Activated T-helper 2 cell treated with anti-CD3 and anti-CD28 coated beads, Interferon-gamma antibody, Interleukin-2, Interleukin-4, amounts not matched to agents 10 μg/mL and 5 μg/mL and 100 μg/mL, durations not matched to agents 14 hours and 24 hours and 36 hours (primary cell): ENCODE data around the gene SYNGR3. TPM values are rescaled to one million over a fixed set of nuclear protein-coding genes. Genes with fewer than 3 reads are reported as not detected.

ENCODE experiments used
- DNase-seq: peaks from one replicate; pipeline ENCODE4 v3.0.0; 2021; ENCODE audit warnings: low spot score
- H3K27ac Mint-ChIP-seq: one replicate; pipeline ENCODE4 v1.8.0; 2021; ENCODE audit warnings: mixed read lengths
- H3K27me3 Mint-ChIP-seq: one replicate; pipeline ENCODE4 v1.8.0; 2021; ENCODE audit warnings: low read depth, mixed read lengths
- H3K36me3 Mint-ChIP-seq: one replicate; pipeline ENCODE4 v1.8.0; 2021; ENCODE audit warnings: low read depth, mixed read lengths
- H3K4me1 Mint-ChIP-seq: one replicate; pipeline ENCODE4 v1.8.0; 2021; ENCODE audit warnings: low read depth, mixed read lengths
- H3K4me3 Mint-ChIP-seq: one replicate; pipeline ENCODE4 v1.8.0; 2021; ENCODE audit warnings: low read depth, mild to moderate bottlenecking, moderate library complexity, mixed read lengths
- H3K9me3 Mint-ChIP-seq: one replicate; pipeline ENCODE4 v1.8.0; 2021; ENCODE audit warnings: mixed read lengths
- intact Hi-C: fragments of 100-400 bp; cut with micrococcal nuclease; formaldehyde crosslinking; loops from one replicate; pipeline ENCODE4 v1.15.1; 2023
- total RNA-seq: library from RNA; stranded (reverse); gene quantifications from 2 replicates; pipeline ENCODE4 v1.2.3, GENCODE V29; 2022

The SYNGR3 gene
- total RNA-seq, 1 donor from 2014 or later, result 21.1 TPM

- no peaks in the 10 kb centered on the region for H3K36me3 Mint-ChIP-seq
- peak within 1 kb of the TSS; percentile 42 for H3K4me3 Mint-ChIP-seq
- no peak for DNase-seq
- no peaks in the 10 kb centered on the region for H3K9me3 Mint-ChIP-seq
- H3K27me3 Mint-ChIP-seq, result peaks cover 26% of the 10 kb centered on the region
- H3K27ac Mint-ChIP-seq, result no peak within 1 kb of the TSS
- intact Hi-C loops, result no loop called here
- H3K4me1 Mint-ChIP-seq, result peaks cover 11% of the 10 kb centered on the region
Measured at GRCh38 chr16:2019518-2019920, 29.7 kb downstream of the SYNGR3 start, which contains the start of gene NPW. NPW (plus strand) TSS chr16:2019785.

DNA sequence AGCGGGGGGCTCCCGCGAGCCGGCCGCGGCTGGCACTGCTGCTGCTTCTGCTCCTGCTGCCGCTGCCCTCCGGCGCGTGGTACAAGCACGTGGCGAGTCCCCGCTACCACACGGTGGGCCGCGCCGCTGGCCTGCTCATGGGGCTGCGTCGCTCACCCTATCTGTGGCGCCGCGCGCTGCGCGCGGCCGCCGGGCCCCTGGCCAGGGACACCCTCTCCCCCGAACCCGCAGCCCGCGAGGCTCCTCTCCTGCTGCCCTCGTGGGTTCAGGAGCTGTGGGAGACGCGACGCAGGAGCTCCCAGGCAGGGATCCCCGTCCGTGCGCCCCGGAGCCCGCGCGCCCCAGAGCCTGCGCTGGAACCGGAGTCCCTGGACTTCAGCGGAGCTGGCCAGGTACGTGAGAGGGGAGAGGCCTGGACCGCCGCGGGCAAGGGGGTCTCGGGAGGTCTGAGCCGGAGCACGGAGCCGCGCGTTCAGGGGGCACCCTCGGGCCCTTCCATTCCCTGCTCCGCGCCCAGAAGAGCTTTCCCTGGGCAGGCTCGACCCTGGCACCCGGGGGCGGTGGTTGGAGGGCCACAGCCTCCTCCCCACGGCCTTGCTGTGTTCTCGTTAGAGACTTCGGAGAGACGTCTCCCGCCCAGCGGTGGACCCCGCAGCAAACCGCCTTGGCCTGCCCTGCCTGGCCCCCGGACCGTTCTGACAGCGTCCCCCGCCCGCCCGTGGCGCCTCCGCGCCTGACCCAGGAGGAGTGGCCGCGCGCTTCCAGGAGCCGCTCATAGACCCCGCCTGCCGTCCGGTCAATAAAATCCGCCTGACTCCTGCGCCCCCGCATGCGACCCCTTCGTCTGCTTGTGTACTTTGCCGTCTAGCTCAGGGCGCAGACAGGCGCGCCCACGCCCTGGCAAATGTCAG lies 30.4 kb downstream of the SYNGR3 start:
- H3K4me1 Mint-ChIP-seq, result peaks cover 11% of the 10 kb centered on the region
- no peak overlapping the region for H3K27ac Mint-ChIP-seq
- peak overlapping the region; percentile 42 for H3K4me3 Mint-ChIP-seq
- H3K9me3 Mint-ChIP-seq, result no peaks in the 10 kb centered on the region
- peaks cover 28% of the 10 kb centered on the region for H3K27me3 Mint-ChIP-seq
- intact Hi-C loops, result loop anchor here (5.0 to 10.0 kb wide), 2 partner anchors 235 to 322 kb away; partner anchors contain the start of genes ABCA3 and ECI1
- DNase-seq, result no peak
- no peaks in the 10 kb centered on the region for H3K36me3 Mint-ChIP-seq

GRCh38 chr16:2022723-2023091 lies 32.9 kb downstream of the SYNGR3 start:
- no peak for DNase-seq
- intact Hi-C loops, result loop anchor here (1.0 to 10.0 kb wide), 3 partner anchors 133 to 320 kb away; partner anchors contain the start of genes ABCA3, ECI1 and TRAF7
- H3K27me3 Mint-ChIP-seq, result peaks cover 38% of the 10 kb centered on the region
- no peak overlapping the region for H3K27ac Mint-ChIP-seq
- H3K9me3 Mint-ChIP-seq, result no peaks in the 10 kb centered on the region
- peaks cover 16% of the 10 kb centered on the region for H3K4me1 Mint-ChIP-seq
- H3K36me3 Mint-ChIP-seq, result no peaks in the 10 kb centered on the region
- peak overlapping the region; percentile 73 for H3K4me3 Mint-ChIP-seq

GRCh38 chr16:2023092-2024031 lies 33.6 kb downstream of the SYNGR3 start:
- no peaks in the 10 kb centered on the region for H3K36me3 Mint-ChIP-seq
- peak; percentile 90 for DNase-seq
- H3K27me3 Mint-ChIP-seq, result peaks cover 42% of the 10 kb centered on the region
- no peaks in the 10 kb centered on the region for H3K9me3 Mint-ChIP-seq
- intact Hi-C loops, result loop anchor here (1.0 to 10.0 kb wide), 3 partner anchors 132 to 319 kb away; partner anchors contain the start of genes ABCA3, ECI1 and TRAF7
- peak overlapping the region; percentile 73 for H3K4me3 Mint-ChIP-seq
- H3K4me1 Mint-ChIP-seq, result peaks cover 16% of the 10 kb centered on the region
- peak overlapping the region; percentile 28 for H3K27ac Mint-ChIP-seq

DNA sequence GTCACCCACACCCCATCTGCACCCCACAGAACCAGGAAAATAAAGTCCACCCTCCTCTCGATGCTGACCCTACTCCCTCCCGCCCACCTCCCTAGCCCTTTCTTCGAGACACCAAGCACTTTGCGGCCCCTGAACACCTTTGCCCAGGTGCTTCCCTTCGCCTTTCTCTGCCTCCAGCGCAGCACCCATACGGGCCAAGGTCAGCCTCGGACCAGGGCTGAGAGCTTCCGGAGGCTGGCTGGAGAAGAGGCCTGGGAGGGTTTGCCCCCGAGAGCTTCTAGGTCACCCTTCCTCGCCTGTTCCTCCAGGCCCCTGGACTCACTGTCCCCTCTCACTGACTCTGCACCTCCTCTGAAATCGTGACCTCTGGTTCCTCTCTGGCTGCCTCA lies 34.3 kb downstream of the SYNGR3 start:
- intact Hi-C loops, result loop anchor here (5.0 to 10.0 kb wide), 2 partner anchors 231 to 318 kb away; partner anchors contain the start of genes ABCA3 and ECI1

GRCh38 chr16:2025251-2025650 lies 35.5 kb downstream of the SYNGR3 start:
- peaks cover 43% of the 10 kb centered on the region for H3K27me3 Mint-ChIP-seq
- H3K9me3 Mint-ChIP-seq, result no peaks in the 10 kb centered on the region
- H3K27ac Mint-ChIP-seq, result no peak overlapping the region
- no peak for DNase-seq
- H3K4me3 Mint-ChIP-seq, result no peak overlapping the region
- no peaks in the 10 kb centered on the region for H3K36me3 Mint-ChIP-seq
- intact Hi-C loops, result loop anchor here (10.0 kb wide), 1 partner anchor 230 kb away; the partner anchor contains the start of gene ECI1
- peaks cover 16% of the 10 kb centered on the region for H3K4me1 Mint-ChIP-seq

More for the DNA sequence above, 34.3 kb downstream of the SYNGR3 start:
- Mint-ChIP-seq H3K9me3 (no peaks in the 10 kb centered on the region), H3K4me3 (no peak overlapping the region), H3K27ac (no peak overlapping the region), H3K4me1 (peaks cover 16% of the 10 kb centered on the region), H3K27me3 (peaks cover 42% of the 10 kb centered on the region), H3K36me3 (no peaks in the 10 kb centered on the region)
- no peak for DNase-seq

DNA sequence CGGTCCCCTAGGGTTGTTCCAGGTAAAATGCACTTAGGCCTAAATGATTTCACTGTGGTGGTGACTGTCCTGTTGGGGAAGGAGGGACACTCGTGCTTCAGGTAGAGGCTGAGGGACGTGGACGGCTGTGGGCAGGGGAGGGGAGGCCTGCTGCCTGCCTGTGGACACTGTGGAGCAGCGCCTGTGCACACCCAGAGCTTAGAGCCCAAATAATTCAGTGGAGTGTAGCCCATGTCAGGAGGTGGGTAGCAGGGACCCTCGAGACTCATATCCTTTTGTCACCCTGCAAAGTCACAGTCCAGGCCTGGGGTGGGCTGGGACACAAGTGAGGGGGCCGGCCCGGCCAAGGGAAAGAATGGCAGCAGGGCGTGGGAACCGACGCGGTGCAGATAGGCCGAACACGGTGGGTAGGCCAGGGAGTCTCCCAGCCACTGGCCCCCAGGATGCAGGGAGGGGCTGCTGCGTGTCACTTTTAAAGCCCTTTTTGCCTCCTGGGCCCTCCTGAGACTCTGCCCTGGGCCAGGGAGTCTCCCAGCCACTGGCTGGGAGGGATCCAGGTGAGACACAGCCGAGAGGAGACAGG lies 36.2 kb downstream of the SYNGR3 start:
- peak overlapping the region; percentile 33 for H3K4me3 Mint-ChIP-seq
- H3K27me3 Mint-ChIP-seq, result peaks cover 38% of the 10 kb centered on the region
- no peaks in the 10 kb centered on the region for H3K36me3 Mint-ChIP-seq
- intact Hi-C loops, result loop anchor here (10.0 kb wide), 1 partner anchor 229 kb away; the partner anchor contains the start of gene ECI1
- H3K4me1 Mint-ChIP-seq, result peaks cover 14% of the 10 kb centered on the region
- no peak overlapping the region for H3K27ac Mint-ChIP-seq
- no peaks in the 10 kb centered on the region for H3K9me3 Mint-ChIP-seq
- DNase-seq, result no peak

DNA sequence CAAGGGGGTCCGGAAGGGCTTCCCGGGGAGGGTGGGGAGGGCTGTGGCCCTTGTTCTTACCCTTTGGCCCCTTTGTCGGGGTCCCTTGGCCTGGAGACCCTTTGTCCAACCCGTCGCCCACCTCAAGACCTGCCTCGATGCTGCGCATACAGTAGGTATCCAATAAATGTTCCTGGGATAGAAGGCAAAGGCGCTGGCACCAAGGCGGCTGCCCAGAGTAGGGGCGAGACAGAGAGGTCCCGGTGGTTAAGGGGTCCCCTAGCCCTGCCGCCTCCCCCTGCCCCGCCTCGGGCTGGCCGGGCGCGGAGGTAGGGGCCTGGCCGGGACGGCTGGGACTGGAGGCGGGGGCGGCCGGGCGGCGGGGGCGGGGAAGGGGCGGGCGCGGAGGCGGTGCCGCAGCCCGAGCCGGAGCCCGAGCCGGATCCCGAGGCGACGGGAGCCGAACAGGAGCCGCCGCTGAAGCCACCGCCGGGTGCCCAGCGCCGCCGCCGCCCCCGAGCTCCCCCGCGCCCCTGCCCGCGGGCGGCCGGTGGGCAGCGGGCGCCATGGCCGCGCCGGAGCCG lies 36.8 kb downstream of the SYNGR3 start, which contains the start of gene NHERF2:
Gene NHERF2 (plus strand): TSS at position 442 of the 563 bp plus-strand sequence. CDS start 104 bp downstream, at position 546.
- H3K9me3 Mint-ChIP-seq, result no peaks in the 10 kb centered on the region
- peaks cover 36% of the 10 kb centered on the region for H3K27me3 Mint-ChIP-seq
- peaks cover 14% of the 10 kb centered on the region for H3K4me1 Mint-ChIP-seq
- DNase-seq, result no peak
- no peak within 1 kb of the TSS for H3K27ac Mint-ChIP-seq
- H3K36me3 Mint-ChIP-seq, result no peaks in the 10 kb centered on the region
- peak within 1 kb of the TSS; percentile 52 for H3K4me3 Mint-ChIP-seq
- intact Hi-C loops, result loop anchor here (10.0 kb wide), 1 partner anchor 228 kb away; the partner anchor contains the start of gene ECI1

- Mint-ChIP-seq H3K4me3 (peak overlapping the region; percentile 52), H3K9me3 (no peaks in the 10 kb centered on the region), H3K4me1 (peaks cover 14% of the 10 kb centered on the region), H3K27me3 (peaks cover 34% of the 10 kb centered on the region), H3K27ac (no peak overlapping the region), H3K36me3 (no peaks in the 10 kb centered on the region)
- intact Hi-C loops, result loop anchor here (10.0 kb wide), 1 partner anchor 227 kb away; the partner anchor contains the start of gene ECI1
- no peak for DNase-seq
Measured at GRCh38 chr16:2027024-2028010, 37.5 kb downstream of the SYNGR3 start.

- H3K27ac Mint-ChIP-seq, result no peak overlapping the region
- no peak for DNase-seq
- no peaks in the 10 kb centered on the region for H3K36me3 Mint-ChIP-seq
- H3K4me1 Mint-ChIP-seq, result peaks cover 11% of the 10 kb centered on the region
- H3K27me3 Mint-ChIP-seq, result peaks cover 27% of the 10 kb centered on the region
- intact Hi-C loops, result loop anchor here (10.0 kb wide), 1 partner anchor 227 kb away; the partner anchor contains the start of gene ECI1
- no peak overlapping the region for H3K4me3 Mint-ChIP-seq
- H3K9me3 Mint-ChIP-seq, result no peaks in the 10 kb centered on the region
Measured at GRCh38 chr16:2028146-2028545, 38.4 kb downstream of the SYNGR3 start.
